GM20000 (cell line): ENCODE data around the gene PRKD3.

Experiments
- DNase-seq: peaks from one replicate; pipeline ENCODE4 v3.0.0; 2012; ENCODE audit warnings: low spot score
- CTCF ChIP-seq: IDR thresholded peaks from 2 replicates; pipeline ENCODE4 v1.5.1; 2012; ENCODE audit warnings: mild to moderate bottlenecking, control low read depth; ENCODE audit errors: extremely low read depth, missing control alignments

PRKD3 gene

GRCh38 chr2:37355735-37356134, 31.1 kb upstream of the PRKD3 start:
- TF ChIP-seq CTCF: no peak
- DNase-seq: no peak

- TF ChIP-seq CTCF: no peak
- DNase-seq: no peak
These were observed 29.9 kb upstream of the PRKD3 start for GRCh38 chr2:37354531-37354930.

- no peak for DNase-seq
- TF ChIP-seq CTCF: no peak
These were observed 25.4 kb upstream of the PRKD3 start for GRCh38 chr2:37350034-37350433.

DNA sequence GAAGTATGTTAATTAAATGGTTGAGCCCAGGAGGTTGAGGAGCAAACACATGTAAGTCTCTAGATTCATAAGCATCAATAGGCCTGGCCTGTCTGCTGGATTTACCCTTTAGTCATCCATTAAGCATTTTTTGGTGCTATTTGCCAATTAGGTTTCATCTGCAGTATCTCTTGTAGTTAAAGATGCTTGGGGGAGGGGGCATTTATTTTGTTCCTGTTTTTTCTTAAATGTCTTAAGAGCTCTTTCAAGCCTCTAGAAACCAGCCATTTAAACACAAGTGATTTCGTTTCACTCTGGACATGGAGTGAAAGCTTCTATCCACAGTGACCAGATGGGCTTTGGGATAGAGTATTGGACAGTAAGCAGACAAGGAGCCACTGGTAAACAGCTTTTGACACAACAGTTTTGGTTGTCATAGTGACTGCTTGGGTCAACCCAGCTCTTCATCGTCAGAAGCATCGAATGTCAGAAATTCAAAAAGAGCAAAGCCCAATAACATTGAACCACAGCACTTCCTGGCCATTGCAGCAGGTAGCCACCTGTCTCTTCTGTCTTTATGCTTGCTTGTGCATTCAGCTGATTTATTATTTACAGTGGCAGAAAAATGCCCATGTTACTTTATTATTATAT, 24.7 kb upstream of the PRKD3 start:
- DNase-seq: no peak

DNA sequence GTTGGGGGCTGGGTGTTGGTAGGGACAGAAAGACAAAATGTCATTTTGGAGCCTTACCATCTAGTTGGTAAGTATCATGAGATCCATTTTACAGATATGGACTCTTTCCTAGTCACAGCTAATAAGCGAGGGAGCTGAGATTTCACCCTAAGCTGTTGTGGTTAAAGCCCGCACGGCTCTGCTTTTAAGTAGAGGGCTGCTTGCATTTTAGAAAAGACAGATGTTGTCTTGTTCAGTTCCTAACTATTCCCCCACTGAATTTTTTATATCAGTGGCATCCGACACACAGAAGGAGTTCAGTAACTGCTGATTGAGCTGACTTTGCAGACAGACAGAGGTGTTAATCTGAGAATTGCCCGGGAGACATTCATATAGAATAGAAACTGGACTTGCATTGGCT, 23.5 kb upstream of the PRKD3 start:
- no peak for DNase-seq
- TF ChIP-seq CTCF: no peak

More for the DNA sequence above, 24.7 kb upstream of the PRKD3 start:
- no peak for TF ChIP-seq CTCF

DNA sequence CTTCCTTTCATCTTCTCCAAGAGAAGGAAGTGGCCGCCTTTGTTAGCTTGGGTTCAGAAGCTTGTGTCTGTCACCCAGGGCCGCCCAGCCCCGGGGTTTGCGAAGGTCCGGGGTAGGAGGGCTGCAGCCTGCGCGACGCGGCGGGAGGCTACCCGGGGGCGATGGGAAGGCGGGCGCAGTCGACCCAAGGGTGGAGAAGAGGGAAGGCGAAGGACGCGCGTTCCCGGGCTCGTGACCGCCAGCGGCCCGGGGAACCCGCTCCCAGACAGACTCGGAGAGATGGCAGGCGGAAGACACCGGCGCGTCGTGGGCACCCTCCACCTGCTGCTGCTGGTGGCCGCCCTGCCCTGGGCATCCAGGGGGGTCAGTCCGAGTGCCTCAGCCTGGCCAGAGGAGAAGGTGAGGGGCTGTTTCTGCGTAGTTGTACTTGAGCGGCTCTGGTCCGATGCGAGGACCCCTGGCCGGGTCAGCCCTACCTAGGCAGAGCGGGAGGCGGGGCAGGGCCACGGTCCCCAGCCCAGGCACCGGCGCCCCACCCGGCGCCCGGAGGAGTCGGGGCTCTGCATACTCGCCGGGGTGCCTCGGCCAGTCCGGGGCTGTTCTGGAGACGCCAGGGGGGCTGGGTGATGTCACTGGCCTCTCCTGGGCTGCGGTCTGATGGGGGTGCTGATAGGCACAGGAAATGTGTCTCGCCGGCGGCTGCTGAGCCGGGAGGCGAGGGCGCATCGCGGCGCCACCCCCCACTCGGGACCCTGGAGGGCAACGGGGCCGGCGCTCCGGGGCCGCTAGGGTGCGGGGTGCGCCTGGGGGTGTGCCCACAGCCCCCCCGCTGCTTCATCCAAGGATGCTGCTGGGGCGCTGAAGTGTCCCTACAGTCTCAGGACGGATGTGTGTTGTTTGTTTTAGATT, 20.1 kb upstream of the PRKD3 start, which contains the start of gene QPCT:
QPCT (plus strand) TSS at position 178 of the 909 bp plus-strand sequence; CDS start at position 280, 102 bp downstream.
- DNase-seq: peak; percentile 82
- no peak for TF ChIP-seq CTCF
